Stimulated activated CD8-positive, alpha-beta memory T cell treated with anti-CD3 and anti-CD28 coated beads, Interleukin-4, amount 100 ng/mL, for 24 hours (primary cell): Measurements from ENCODE around the gene STRIP2.
"Not testable (repeated sequence)": the region's sequence is repeated elsewhere in the genome, so short reads cannot be mapped to it uniquely, and the experiment has no call there.

Source experiments
- DNase-seq: peaks from one replicate; pipeline ENCODE4 v3.0.0-alpha.2; 2020; ENCODE audit warnings: low read depth

STRIP2 gene

GRCh38 chr7:129494041-129494440 lies 59.8 kb downstream of the STRIP2 start:
- no peak for DNase-seq

GRCh38 chr7:129495987-129496386 lies 61.8 kb downstream of the STRIP2 start:
- DNase-seq: no peak

GRCh38 chr7:129496653-129497052 lies 62.4 kb downstream of the STRIP2 start:
- no peak for DNase-seq

GRCh38 chr7:129497156-129497555 lies 62.9 kb downstream of the STRIP2 start:
- no peak for DNase-seq

GRCh38 chr7:129498021-129498420 lies 63.8 kb downstream of the STRIP2 start:
- DNase-seq: no peak

GRCh38 chr7:129499999-129500398 lies 65.8 kb downstream of the STRIP2 start:
- DNase-seq: no peak

GRCh38 chr7:129501760-129502707 lies 67.8 kb downstream of the STRIP2 start, which contains the start of gene SMKR1:
TSS of gene SMKR1 (plus strand) at chr7:129502531. CDS start at chr7:129502825, 294 bp downstream.
- peak; percentile 87 for DNase-seq

- DNase-seq: peak; percentile 7
Measured at GRCh38 chr7:129502708-129503685, 68.8 kb downstream of the STRIP2 start.

- no peak for DNase-seq
Measured at GRCh38 chr7:129503725-129504124, 69.5 kb downstream of the STRIP2 start.

- no peak for DNase-seq
Measured at GRCh38 chr7:129512192-129512591, 78.0 kb downstream of the STRIP2 start.

- no peak for DNase-seq
Measured at GRCh38 chr7:129513546-129513945, 79.3 kb downstream of the STRIP2 start.

GRCh38 chr7:129514683-129515082 lies 80.5 kb downstream of the STRIP2 start:
- DNase-seq: no peak

- no peak for DNase-seq
Measured at GRCh38 chr7:129515381-129515780, 81.1 kb downstream of the STRIP2 start.

GRCh38 chr7:129517931-129518330 lies 83.7 kb downstream of the STRIP2 start:
- DNase-seq: no peak

GRCh38 chr7:129519464-129519863 lies 85.2 kb downstream of the STRIP2 start:
- DNase-seq: no peak

- DNase-seq: no peak
Measured at GRCh38 chr7:129522088-129522970, 88.1 kb downstream of the STRIP2 start.

GRCh38 chr7:129522971-129523340 lies 88.7 kb downstream of the STRIP2 start:
- no peak for DNase-seq

GRCh38 chr7:129523924-129524323 lies 89.7 kb downstream of the STRIP2 start:
- no peak for DNase-seq

- DNase-seq: not testable (repeated sequence)
Measured at GRCh38 chr7:129524405-129524804, 90.2 kb downstream of the STRIP2 start.

GRCh38 chr7:129525225-129525862 lies 91.1 kb downstream of the STRIP2 start:
- no peak for DNase-seq

- no peak for DNase-seq
Measured at GRCh38 chr7:129529643-129530042, 95.4 kb downstream of the STRIP2 start.
